NB4 (cell line): Measurements from ENCODE around the gene CAPN8.

Experiments
- DNase-seq: peaks from one replicate; pipeline ENCODE4 v3.0.0; 2010; ENCODE audit warnings: low read depth
- H3K4me3 ChIP-seq: one replicate; pipeline ENCODE4 v1.5.1; 2011; ENCODE audit warnings: mild to moderate bottlenecking, low read depth, low read length, moderate library complexity
- CTCF ChIP-seq: IDR thresholded peaks from one replicate; pipeline ENCODE4 v1.5.1; 2012; ENCODE audit warnings: low read depth, low read length
- MYC ChIP-seq: IDR thresholded peaks from 2 replicates; pipeline ENCODE4 v1.6.1; 2011; ENCODE audit warnings: low read depth, low read length
- POLR2A ChIP-seq: IDR thresholded peaks from 2 replicates; pipeline ENCODE4 v1.6.1; 2011; ENCODE audit warnings: mild to moderate bottlenecking; ENCODE audit not compliant: insufficient read length; ENCODE audit errors: extremely low read depth
- TF ChIP-seq, protein P1 (sequence below): IDR thresholded peaks from 2 replicates; pipeline ENCODE4 v1.6.1; 2011; ENCODE audit warnings: low read depth, low read length

The CAPN8 gene

DNA sequence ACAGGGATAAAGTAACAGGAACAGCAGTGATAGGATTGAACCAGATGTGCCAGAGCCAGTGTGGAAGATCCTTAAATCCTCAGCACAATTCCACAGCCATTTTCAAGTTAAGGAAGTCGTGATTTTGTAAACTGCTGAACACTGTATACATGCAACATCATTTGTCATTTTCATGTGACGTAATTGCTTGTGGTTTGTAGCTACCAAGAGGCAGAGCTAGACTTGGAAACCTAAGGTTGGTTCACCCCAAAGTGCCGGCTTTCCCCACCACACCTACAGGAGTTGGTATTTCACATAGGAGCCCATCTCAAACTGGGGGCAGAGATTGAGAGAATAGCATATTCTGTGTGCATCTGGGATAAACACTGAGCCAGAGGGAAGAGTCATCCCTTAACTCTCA lies 113.9 kb downstream of the CAPN8 start:
- no peak for TF ChIP-seq MYC
- DNase-seq: no peak
- H3K4me3 ChIP-seq: no peak overlapping the region

DNA sequence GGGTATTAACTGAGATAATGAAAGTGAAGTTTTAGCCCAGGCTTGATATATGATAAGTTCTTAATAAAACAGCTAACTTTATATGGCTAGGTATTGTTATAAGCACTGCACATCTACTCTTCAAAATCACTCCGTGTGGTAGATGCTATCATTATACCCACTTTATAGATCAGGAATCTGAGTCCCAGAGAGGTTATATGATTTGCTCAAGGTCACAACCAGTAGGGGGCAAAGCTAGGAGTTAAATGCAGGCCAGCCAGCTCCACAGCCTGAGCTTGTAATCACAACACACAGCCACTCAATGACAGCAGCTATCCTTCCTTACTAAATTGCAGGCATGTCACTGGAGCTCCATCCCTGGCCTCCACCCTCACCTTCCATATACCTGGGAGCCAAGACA lies 115.8 kb downstream of the CAPN8 start:
- TF ChIP-seq, protein P1, sequence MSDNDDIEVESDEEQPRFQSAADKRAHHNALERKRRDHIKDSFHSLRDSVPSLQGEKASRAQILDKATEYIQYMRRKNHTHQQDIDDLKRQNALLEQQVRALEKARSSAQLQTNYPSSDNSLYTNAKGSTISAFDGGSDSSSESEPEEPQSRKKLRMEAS: no peak
- TF ChIP-seq CTCF: no peak
- no peak for TF ChIP-seq POLR2A
- no peak for TF ChIP-seq MYC
- no peak overlapping the region for H3K4me3 ChIP-seq
- DNase-seq: no peak

DNA sequence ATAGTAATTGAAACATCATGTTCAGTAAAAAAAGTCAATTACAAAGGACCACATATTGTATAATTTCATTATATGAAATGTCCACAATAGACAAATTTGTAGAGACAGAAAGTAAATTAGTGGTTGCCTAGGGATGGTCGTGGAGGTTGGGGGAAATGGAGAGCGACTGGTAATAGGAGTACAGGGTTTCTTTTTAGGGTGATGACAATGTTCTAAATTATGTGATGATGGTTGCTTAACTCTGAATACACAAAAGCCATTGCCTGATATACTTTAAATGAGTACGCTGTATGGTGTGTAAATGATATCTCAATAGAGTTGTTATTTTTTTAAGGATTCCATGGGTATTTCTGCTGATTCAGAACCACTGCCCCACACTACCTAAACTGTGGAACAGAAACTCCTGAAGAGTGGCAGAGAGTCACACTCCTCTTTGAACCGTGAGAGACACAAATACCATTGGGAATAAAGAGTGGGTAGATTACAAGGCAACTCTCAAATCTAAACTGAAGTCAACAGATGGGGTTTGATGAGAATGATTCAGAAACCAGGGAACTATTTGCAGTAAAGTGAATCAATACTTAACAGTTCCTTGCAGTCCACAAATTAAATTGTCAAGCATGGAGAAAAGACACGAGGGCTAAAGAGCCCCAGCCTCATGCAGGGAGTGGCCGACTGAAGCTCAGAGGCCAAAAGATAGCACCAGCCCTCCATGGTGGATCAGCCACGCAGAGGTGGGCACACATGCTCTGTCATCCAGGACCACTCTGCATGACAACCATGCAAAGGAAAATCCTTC lies 118.0 kb downstream of the CAPN8 start:
- DNase-seq: no peak
- TF ChIP-seq, protein P1: no peak
- TF ChIP-seq CTCF (no peak), MYC (no peak), POLR2A (no peak)
- H3K4me3 ChIP-seq: no peak overlapping the region

GRCh38 chr1:223545343-223545742 lies 120.2 kb downstream of the CAPN8 start:
- H3K4me3 ChIP-seq: no peak overlapping the region
- no peak for TF ChIP-seq POLR2A
- TF ChIP-seq, protein P1: no peak
- no peak for TF ChIP-seq CTCF
- TF ChIP-seq MYC: no peak
- no peak for DNase-seq

GRCh38 chr1:223543560-223543959 lies 121.9 kb downstream of the CAPN8 start:
- H3K4me3 ChIP-seq: no peak overlapping the region
- TF ChIP-seq POLR2A (no peak), CTCF (no peak), MYC (no peak)
- TF ChIP-seq, protein P1: no peak
- DNase-seq: no peak

DNA sequence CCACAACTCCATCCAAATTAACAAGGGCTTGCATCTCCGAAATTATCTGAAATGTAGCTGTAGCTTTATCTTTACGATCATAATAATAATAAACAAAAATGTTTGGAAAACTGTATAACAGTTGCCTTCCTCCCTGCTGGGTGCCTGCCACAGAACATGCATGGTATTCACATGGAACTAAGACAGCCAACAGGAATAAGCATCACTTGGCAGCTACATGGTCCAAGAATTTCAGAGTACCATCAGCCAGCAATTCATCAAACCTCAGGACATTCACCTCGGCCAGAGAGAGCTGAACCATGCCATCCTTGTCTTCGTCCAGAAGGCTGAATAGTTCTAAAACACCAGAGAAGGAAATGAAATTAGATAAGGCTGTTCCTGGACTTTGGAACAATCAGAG lies 122.7 kb downstream of the CAPN8 start:
- TF ChIP-seq CTCF (no peak), MYC (no peak), POLR2A (no peak)
- TF ChIP-seq, protein P1: no peak
- no peak for DNase-seq
- no peak overlapping the region for H3K4me3 ChIP-seq
